GM12872 (cell line): Measurements from ENCODE around the gene TRMT61B.

Experiments used
- TF ChIP-seq, protein P1 (sequence below): IDR thresholded peaks from 3 replicates; pipeline ENCODE4 v1.5.1; 2011; ENCODE audit warnings: low read depth, mild to moderate bottlenecking, low read length, moderate library complexity; ENCODE audit not compliant: insufficient read depth

TRMT61B gene

DNA sequence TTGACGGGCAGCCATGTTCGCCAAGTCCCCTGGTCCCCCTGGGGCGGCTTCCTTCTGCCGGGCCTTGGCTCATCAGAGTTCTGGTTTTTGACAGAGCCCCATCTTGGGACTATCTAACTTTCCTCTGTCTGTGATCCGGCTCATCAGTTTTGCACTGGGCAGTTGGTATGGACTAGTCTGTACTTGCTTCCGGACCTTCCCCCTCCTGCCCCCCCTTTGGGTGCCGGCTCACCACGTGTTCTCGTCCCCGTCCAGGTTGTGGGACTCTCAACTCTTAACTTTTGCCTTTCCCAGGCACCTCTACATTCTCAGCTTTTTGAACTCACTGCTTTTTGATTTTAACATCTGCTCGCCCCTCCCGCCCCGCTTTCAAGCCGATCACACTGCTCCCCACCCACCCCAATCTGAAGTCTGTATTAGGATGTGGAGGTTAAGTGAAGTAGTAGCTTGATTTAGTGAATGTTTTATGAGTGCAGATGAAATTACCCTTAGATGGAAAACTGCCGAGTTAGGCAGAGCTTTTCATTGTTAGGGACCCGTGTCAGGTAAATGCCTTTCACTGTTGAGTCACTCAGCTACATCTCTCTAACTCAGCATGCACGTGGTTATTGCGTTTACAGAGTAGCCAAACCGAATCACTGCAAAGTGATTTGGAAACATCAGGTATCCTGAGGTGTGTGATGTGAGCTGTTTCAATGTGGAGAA lies 25.2 kb upstream of the TRMT61B start:
- TF ChIP-seq, protein P1, sequence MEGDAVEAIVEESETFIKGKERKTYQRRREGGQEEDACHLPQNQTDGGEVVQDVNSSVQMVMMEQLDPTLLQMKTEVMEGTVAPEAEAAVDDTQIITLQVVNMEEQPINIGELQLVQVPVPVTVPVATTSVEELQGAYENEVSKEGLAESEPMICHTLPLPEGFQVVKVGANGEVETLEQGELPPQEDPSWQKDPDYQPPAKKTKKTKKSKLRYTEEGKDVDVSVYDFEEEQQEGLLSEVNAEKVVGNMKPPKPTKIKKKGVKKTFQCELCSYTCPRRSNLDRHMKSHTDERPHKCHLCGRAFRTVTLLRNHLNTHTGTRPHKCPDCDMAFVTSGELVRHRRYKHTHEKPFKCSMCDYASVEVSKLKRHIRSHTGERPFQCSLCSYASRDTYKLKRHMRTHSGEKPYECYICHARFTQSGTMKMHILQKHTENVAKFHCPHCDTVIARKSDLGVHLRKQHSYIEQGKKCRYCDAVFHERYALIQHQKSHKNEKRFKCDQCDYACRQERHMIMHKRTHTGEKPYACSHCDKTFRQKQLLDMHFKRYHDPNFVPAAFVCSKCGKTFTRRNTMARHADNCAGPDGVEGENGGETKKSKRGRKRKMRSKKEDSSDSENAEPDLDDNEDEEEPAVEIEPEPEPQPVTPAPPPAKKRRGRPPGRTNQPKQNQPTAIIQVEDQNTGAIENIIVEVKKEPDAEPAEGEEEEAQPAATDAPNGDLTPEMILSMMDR, result no peak

DNA sequence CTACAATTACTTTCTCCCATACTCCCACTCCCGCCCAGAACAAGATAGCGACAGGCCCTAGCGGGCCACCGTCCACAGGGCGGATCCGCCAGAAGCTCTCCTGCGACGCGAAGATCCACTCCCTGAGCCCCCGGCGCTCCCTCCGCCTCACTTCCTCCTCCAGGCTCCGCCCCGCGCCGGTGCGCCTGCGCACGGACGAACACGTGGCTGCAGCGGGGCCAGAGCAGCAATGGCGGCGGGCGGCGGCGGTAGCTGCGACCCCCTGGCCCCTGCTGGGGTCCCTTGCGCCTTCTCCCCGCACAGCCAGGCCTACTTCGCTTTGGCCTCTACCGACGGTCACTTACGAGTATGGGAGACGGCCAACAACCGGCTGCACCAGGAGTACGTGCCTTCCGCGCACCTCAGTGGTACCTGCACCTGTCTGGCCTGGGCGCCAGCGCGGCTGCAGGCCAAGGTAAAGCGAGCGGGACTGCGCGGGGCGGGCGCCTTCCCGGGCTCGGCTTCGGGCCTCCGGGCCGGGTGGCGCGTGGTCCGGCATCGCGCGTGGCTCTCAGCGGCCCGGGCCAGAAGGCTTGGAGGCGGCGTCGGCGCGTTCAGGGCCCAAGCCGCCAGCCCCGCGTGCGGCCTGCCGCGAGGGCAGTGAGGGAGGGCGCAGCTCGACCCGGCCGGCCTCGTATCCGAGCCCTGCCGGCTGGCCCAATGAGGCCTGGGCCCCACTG lies 24.5 kb upstream of the TRMT61B start, which contains the start of gene WDR43:
Gene WDR43 (plus strand): TSS at position 198 of the 719 bp plus-strand sequence. CDS start 32 bp downstream, at position 230.
- TF ChIP-seq, protein P1, result no peak

DNA sequence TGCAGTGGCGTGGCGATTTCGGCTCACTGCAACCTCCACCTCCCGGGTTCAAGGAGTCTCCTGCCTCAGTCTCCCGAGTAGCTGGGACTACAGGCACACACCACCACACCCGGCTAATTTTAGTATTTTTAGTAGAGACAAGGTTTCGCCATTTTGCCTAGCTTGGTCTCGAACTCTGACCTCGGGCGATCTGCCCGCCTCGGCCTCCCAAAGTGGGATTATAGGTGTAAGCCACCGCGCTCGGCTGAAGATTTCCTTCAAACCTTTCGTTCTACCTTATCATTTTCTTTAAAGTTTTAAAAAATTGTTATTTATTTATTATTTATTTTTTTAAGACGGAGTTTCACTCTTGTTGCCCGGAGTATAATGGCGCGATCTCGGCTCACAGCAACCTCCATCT lies 23.4 kb upstream of the TRMT61B start:
- TF ChIP-seq, protein P1, result no peak

DNA sequence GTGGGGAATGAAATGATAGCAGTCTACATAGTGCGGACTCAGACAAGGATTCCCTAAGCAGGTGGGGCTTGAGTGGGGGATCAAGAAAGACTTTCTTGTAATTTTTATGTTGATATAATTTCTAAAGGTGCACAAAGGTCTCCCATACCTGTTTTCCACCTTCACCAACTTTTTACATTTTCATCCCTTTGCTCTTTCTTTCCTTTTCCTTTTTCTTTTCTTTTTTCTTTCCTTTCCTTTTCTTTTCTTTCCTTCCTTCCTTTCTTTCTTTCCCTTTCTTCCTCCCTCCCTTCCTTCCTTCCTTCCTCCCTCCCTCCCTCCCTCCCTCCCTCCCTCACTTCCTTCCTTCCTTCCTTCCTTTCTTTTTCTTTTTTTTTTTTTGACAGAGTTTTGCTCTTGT lies 10.1 kb upstream of the TRMT61B start:
- TF ChIP-seq, protein P1, result no peak

DNA sequence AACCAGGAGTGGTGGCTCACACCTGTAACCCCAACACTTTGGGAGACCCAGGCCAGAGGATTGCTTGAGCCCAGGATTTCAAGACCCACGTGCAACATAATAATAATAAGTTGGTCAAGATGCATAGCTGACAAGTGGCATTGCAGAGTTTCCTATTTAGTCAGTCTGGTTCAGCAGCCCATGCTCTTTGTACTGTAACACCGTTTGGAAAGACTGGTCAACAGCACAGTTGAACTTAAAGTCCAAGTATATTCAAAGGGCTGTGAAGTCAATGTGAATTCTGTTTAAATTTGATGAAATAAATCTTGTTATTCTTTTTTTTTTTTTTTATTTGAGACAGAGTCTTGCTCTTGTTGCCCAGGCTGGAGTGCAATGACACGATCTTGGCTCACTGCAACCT lies 1.5 kb upstream of the TRMT61B start:
- TF ChIP-seq, protein P1, result no peak

DNA sequence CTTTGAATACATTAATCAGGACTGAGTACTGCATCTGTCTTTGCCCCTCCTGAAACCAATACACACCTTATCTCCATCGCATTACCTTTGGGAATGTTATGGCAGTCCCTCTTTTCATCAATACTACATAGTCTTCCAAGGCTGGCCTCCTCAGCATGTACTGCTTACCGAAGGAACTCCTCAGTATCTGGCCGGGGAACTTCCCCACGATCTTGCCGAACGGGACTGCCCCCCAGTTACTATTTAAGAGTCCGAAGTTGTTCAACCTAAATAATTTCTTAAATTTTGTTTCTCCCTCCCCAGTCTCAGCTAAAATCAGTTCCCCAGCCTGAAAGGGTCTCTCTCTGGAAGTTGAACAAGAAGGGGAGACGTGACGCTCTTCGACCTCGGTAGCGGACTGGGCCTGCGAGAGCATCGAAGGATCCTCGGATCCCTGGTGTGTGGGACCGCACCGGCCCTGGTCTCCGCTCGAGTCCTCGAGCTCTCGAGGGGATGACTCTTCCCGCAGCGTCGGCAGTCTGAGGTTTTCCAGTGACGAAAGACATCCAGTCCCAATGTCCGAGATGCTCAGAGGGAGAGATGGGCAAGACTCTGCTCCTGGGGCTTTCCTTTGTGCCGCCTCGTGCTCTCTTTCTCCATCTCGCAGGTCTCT lies 489 bp downstream of the TRMT61B start:
- TF ChIP-seq, protein P1, result no peak

DNA sequence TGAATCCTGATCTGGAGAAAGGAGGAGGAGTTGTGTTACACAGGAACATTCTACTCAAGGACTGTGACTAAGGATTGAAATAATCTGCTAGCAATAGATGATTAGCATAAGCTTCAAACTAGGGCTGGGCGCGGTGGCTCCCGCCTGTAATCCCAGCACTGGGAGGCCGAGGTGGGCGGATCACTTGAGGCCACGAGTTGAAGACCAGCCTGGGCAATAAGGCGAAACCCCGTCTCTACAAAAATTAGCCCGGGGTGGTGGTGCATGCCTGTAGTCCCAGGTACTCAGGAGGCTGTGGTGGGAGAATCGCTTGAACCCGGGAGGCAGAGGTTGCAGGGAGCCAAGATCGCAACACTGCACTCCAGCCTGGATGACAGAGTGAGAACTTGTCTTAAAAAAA lies 1.5 kb downstream of the TRMT61B start:
- TF ChIP-seq, protein P1, result no peak
